ENCODE data around the gene RFX1.

RFX1 gene

GRCh38 chr19:13960863-13961784, 45.0 kb downstream of the RFX1 start:
- no peak for DNase-seq

GRCh38 chr19:13959962-13960862, 45.9 kb downstream of the RFX1 start:
- peak in 1 of 2 donors; percentile 23 for DNase-seq

GRCh38 chr19:13959141-13959961, 46.8 kb downstream of the RFX1 start:
- no peak for DNase-seq

GRCh38 chr19:13958043-13958442, 48.1 kb downstream of the RFX1 start:
- no peak for DNase-seq

- DNase-seq: no peak
These were observed 49.1 kb downstream of the RFX1 start for GRCh38 chr19:13957051-13957450.

GRCh38 chr19:13956365-13956744, 49.8 kb downstream of the RFX1 start:
- no peak for DNase-seq

- no peak for DNase-seq
These were observed 50.3 kb downstream of the RFX1 start for GRCh38 chr19:13955662-13956364.

GRCh38 chr19:13954185-13954584, 51.9 kb downstream of the RFX1 start:
- DNase-seq: no peak

- DNase-seq: peak in 1 of 2 donors; percentile 24
These were observed 53.1 kb downstream of the RFX1 start for GRCh38 chr19:13952931-13953531.

GRCh38 chr19:13952154-13952930, 53.8 kb downstream of the RFX1 start, which contains the start of gene DCAF15:
Gene DCAF15 (plus strand): TSS chr19:13952509. CDS start chr19:13952513, 4 bp downstream.
- DNase-seq: peak; percentile 98 to 99

- DNase-seq: no peak
These were observed 54.3 kb downstream of the RFX1 start for GRCh38 chr19:13951799-13952153.

- DNase-seq: no peak
These were observed 55.1 kb downstream of the RFX1 start for GRCh38 chr19:13951043-13951442.

- no peak for DNase-seq
These were observed 59.7 kb downstream of the RFX1 start for GRCh38 chr19:13946414-13946813.

- DNase-seq: no peak
These were observed 64.0 kb downstream of the RFX1 start for GRCh38 chr19:13942023-13942684.

GRCh38 chr19:13938301-13939064, 67.6 kb downstream of the RFX1 start, which contains the start of gene PODNL1:
Gene PODNL1 (minus strand): TSS chr19:13938417. CDS start chr19:13938181, 236 bp downstream.
- no peak for DNase-seq

GRCh38 chr19:13937479-13938300, 68.4 kb downstream of the RFX1 start:
- no peak for DNase-seq

GRCh38 chr19:13935765-13936510, 70.2 kb downstream of the RFX1 start:
- no peak for DNase-seq

GRCh38 chr19:13934785-13935109, 71.4 kb downstream of the RFX1 start:
- DNase-seq: no peak
